ENCODE data around the gene NELFCD. TPM values are rescaled to one million over a fixed set of nuclear protein-coding genes. Genes with fewer than 3 reads are reported as not detected.

The NELFCD gene
- total and polyA plus RNA-seq, 2 donors from 2014 or later: 50.2 to 63.4 TPM

DNA sequence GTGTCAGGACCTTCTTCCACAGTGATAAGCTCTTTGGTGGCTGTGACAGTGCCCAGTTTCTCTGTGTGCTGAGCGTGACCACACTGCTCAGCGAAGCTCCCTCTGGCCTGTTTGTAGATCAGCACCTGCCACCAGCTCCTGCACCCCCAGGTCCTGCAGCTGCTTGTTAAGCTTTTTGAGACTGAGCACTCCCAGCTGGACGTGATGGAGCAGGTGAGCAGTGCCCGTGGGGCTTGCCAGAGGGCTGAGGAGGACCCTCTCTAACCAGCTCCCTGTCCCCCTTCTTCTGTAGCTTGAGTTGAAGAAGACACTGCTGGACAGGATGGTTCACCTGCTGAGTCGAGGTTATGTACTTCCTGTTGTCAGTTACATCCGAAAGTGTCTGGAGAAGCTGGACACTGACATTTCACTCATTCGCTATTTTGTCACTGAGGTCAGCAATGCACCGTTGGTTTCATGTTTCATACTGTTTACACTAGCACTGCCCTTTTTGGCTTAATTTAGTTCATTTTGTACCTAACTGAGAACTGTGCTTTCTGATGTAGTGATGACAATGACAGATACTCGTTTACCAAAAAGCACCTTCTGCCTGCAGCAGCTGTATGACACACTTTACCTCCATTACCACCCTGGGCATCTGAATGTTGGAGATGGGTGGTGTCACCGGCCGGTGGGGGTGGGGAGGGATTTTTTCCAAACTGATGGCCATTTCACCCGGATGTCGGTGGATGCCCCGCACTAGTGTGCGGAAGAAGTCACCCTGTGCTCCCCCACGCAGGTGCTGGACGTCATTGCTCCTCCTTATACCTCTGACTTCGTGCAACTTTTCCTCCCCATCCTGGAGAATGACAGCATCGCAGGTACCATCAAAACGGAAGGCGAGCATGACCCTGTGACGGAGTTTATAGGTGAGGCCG is 12.5 kb downstream of the NELFCD start:
- peaks cover 0 to 11% (median 10%) of the 10 kb centered on the region in 3 donors for H3K4me1 ChIP-seq (ENCODE audit: control insufficient read depth in 2 of 3, insufficient read depth in 2 of 3, low read depth in 1 of 3, low read length in 3 of 3)
- H3K27me3 ChIP-seq (ENCODE audit: control insufficient read depth, insufficient read depth, low read length): no peaks in the 10 kb centered on the region
- no peak overlapping the region for H3K27ac ChIP-seq (ENCODE audit: low read depth in 2 of 2, low read length in 2 of 2)
- DNase-seq (peak in 1 of 5 donors; percentile 30), FAIRE-seq (no peak)
- TF ChIP-seq, protein P1, sequence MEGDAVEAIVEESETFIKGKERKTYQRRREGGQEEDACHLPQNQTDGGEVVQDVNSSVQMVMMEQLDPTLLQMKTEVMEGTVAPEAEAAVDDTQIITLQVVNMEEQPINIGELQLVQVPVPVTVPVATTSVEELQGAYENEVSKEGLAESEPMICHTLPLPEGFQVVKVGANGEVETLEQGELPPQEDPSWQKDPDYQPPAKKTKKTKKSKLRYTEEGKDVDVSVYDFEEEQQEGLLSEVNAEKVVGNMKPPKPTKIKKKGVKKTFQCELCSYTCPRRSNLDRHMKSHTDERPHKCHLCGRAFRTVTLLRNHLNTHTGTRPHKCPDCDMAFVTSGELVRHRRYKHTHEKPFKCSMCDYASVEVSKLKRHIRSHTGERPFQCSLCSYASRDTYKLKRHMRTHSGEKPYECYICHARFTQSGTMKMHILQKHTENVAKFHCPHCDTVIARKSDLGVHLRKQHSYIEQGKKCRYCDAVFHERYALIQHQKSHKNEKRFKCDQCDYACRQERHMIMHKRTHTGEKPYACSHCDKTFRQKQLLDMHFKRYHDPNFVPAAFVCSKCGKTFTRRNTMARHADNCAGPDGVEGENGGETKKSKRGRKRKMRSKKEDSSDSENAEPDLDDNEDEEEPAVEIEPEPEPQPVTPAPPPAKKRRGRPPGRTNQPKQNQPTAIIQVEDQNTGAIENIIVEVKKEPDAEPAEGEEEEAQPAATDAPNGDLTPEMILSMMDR (IDR thresholded peaks at IDR 0.05; ENCODE audit: borderline replicate concordance, extremely low read depth, insufficient read depth): no peak
- H3K9ac ChIP-seq (ENCODE audit: low read length in 3 of 3): no peak overlapping the region
- H3K36me3 ChIP-seq (ENCODE audit: control insufficient read depth in 2 of 3, insufficient read depth in 3 of 3, low read length in 3 of 3): peaks cover 16 to 77% (median 49%) of the 10 kb centered on the region in 3 donors
- H3K4me3 ChIP-seq (ENCODE audit: low read length in 3 of 3): no peak overlapping the region
- no peaks in the 10 kb centered on the region for H3K9me3 ChIP-seq (ENCODE audit: control insufficient read depth in 2 of 3, insufficient read depth in 1 of 3, low read length in 3 of 3)
- intact Hi-C loops (cut with DNase I): no loop called here

DNA sequence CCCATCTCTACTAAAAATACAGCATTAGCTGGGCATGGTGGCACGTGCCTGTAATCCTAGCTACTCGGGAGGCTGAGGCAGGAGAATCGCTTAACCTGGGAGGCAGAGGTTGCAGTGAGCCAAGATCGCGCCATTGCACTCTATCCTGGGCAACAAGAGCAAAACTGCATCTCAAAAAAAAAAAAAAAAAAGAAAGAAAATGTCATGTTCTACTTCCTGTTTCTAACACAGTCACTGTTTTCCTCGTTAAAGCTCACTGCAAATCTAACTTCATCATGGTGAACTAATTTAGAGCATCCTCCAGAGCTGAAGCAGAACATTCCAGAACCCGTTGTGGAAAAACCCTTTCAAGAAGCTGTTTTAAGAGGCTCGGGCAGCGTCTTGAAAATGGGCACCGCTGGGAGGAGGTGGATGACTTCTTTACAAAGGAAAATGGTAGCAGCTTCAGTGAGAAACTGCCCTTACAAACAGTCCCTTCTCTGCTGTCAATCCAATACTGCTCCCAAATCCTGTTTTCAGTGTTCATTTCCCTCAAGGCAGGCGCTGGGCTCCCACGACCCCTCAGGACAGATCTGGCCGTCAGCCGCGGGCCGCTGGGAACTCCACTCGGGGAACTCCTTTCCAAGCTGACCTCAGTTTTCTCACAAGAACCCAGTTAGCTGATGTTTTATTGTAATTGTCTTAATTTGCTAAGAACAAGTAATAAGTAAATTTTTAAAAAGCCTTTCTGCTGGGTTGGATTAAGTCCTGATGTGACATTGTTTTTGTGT is 13.5 kb downstream of the NELFCD start:
- Histone ChIP-seq H3K27ac (ENCODE audit: low read depth in 2 of 2, low read length in 2 of 2) (no peak overlapping the region), H3K4me1 (ENCODE audit: control insufficient read depth in 2 of 3, insufficient read depth in 2 of 3, low read depth in 1 of 3, low read length in 3 of 3) (peaks cover 0 to 11% (median 10%) of the 10 kb centered on the region in 3 donors), H3K27me3 (ENCODE audit: control insufficient read depth, insufficient read depth, low read length) (no peaks in the 10 kb centered on the region), H3K9me3 (ENCODE audit: control insufficient read depth in 2 of 3, insufficient read depth in 1 of 3, low read length in 3 of 3) (no peaks in the 10 kb centered on the region), H3K36me3 (ENCODE audit: control insufficient read depth in 2 of 3, insufficient read depth in 3 of 3, low read length in 3 of 3) (peaks cover 16 to 67% (median 45%) of the 10 kb centered on the region in 3 donors), H3K4me3 (ENCODE audit: low read length in 3 of 3) (no peak overlapping the region), H3K9ac (ENCODE audit: low read length in 3 of 3) (no peak overlapping the region)
- TF ChIP-seq, protein P1 (IDR thresholded peaks at IDR 0.05; ENCODE audit: borderline replicate concordance, extremely low read depth, insufficient read depth): no peak
- intact Hi-C loops (cut with DNase I): no loop called here
- DNase-seq (no peak), FAIRE-seq (no peak)

DNA sequence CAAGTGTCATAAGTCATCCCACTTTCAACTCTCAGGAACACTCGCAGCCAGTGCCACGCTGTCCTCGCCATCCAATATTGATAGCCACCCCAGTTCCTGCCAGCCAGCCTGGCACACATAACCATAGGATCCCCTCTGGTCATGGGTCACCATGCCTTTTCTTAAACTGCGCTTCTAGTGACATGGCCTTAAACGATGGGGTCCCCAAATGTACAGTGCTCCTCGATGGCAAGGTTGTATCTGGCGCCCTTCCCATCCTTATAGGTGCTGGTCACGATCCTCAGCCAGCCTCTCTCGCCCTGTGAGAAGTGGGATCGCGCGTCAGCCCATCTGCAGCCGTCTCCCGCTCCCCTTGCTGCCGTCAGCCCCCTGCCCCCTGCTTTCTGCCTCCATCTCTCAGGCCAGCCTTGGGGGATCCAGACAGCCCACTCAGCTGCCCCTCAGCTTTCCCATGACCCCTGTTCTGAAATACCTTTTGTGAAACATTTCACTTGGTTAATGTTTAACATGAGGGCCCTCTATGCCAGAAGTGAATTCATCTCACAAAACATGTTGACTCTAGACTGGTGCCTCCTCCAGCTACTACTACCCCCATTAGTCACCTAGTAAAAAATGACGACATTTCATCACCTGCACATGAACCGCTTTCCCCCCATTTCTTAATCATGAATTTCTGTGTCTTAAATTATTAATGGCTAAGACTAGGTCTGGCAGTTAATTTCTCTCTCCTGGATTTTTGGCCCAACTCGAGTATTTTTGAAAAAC is 14.6 kb downstream of the NELFCD start:
- Histone ChIP-seq H3K4me3 (ENCODE audit: low read length in 3 of 3) (no peak overlapping the region), H3K36me3 (ENCODE audit: control insufficient read depth in 2 of 3, insufficient read depth in 3 of 3, low read length in 3 of 3) (peaks cover 16 to 60% (median 42%) of the 10 kb centered on the region in 3 donors), H3K27me3 (ENCODE audit: control insufficient read depth, insufficient read depth, low read length) (no peaks in the 10 kb centered on the region), H3K9me3 (ENCODE audit: control insufficient read depth in 2 of 3, insufficient read depth in 1 of 3, low read length in 3 of 3) (no peaks in the 10 kb centered on the region), H3K27ac (ENCODE audit: low read depth in 2 of 2, low read length in 2 of 2) (peak overlapping the region; percentile 72 to 85), H3K4me1 (ENCODE audit: control insufficient read depth in 2 of 3, insufficient read depth in 2 of 3, low read depth in 1 of 3, low read length in 3 of 3) (peaks cover 0 to 11% (median 10%) of the 10 kb centered on the region in 3 donors), H3K9ac (ENCODE audit: low read length in 3 of 3) (no peak overlapping the region)
- TF ChIP-seq, protein P1 (IDR thresholded peaks at IDR 0.05; ENCODE audit: borderline replicate concordance, extremely low read depth, insufficient read depth): no peak
- peak in 3 of 5 donors; percentile 56 to 77 (median 60) for DNase-seq
- intact Hi-C loops (cut with DNase I): no loop called here
- no peak for FAIRE-seq
